HUES64 (cell line): ENCODE data around the gene FER.

Source experiments
- H3K27ac ChIP-seq: 2 replicates; pipeline ENCODE4 v1.7.0; 2013; ENCODE audit warnings: low read depth, low read length, inconsistent platforms
- H3K27me3 ChIP-seq: 2 replicates; pipeline ENCODE4 v1.6.1; 2013; ENCODE audit warnings: mild to moderate bottlenecking, low read length; ENCODE audit not compliant: insufficient read depth
- H3K36me3 ChIP-seq: 2 replicates; pipeline ENCODE4 v1.6.1; 2013; ENCODE audit warnings: mild to moderate bottlenecking, low read length; ENCODE audit not compliant: insufficient read depth
- H3K4me1 ChIP-seq: 2 replicates; pipeline ENCODE4 v1.6.1; 2013; ENCODE audit warnings: mild to moderate bottlenecking, low read length, moderate library complexity; ENCODE audit not compliant: insufficient read depth
- H3K4me3 ChIP-seq: 2 replicates; pipeline ENCODE4 v1.5.1; 2013; ENCODE audit warnings: mild to moderate bottlenecking, low read length, moderate library complexity
- H3K9ac ChIP-seq: 2 replicates; pipeline ENCODE4 v1.6.1; 2013; ENCODE audit warnings: mild to moderate bottlenecking, low read depth, low read length
- H3K9me3 ChIP-seq: 2 replicates; pipeline ENCODE4 v1.6.1; 2013; ENCODE audit warnings: low read depth, low read length; ENCODE audit not compliant: insufficient read depth
- WGBS: fragments of 150-250, 120-280 bp; methylation state at CpG from one replicate; pipeline ENCODE4 v1.1.7; 2013; ENCODE audit warnings: missing lambda C conversion rate; 5-methylcytosine and 5-hydroxymethylcytosine counted together

The FER gene

GRCh38 chr5:109080896-109081295 is 333.2 kb downstream of the FER start:
- no peak overlapping the region for H3K4me3 ChIP-seq
- H3K9me3 ChIP-seq, result no peaks in the 10 kb centered on the region
- no peak overlapping the region for H3K27ac ChIP-seq
- 92% methylated on average over 2 of the region's 3 CpGs for WGBS
- H3K4me1 ChIP-seq, result no peaks in the 10 kb centered on the region
- no peak overlapping the region for H3K9ac ChIP-seq
- H3K36me3 ChIP-seq, result no peaks in the 10 kb centered on the region
- no peaks in the 10 kb centered on the region for H3K27me3 ChIP-seq

GRCh38 chr5:109083937-109084336 is 336.2 kb downstream of the FER start:
- Histone ChIP-seq H3K9me3 (no peaks in the 10 kb centered on the region), H3K9ac (no peak overlapping the region), H3K27ac (no peak overlapping the region), H3K4me3 (no peak overlapping the region), H3K27me3 (no peaks in the 10 kb centered on the region), H3K4me1 (0 out of 2 replicates have a peak, but pooled peaks cover 5% of the 10 kb centered on the region), H3K36me3 (no peaks in the 10 kb centered on the region)
- WGBS, result no CpG with 5 or more reads among the region's 1 CpG

- Histone ChIP-seq H3K4me1 (0 out of 2 replicates have a peak, but pooled peaks cover 5% of the 10 kb centered on the region), H3K4me3 (no peak overlapping the region), H3K9ac (no peak overlapping the region), H3K36me3 (no peaks in the 10 kb centered on the region), H3K9me3 (no peaks in the 10 kb centered on the region), H3K27me3 (no peaks in the 10 kb centered on the region), H3K27ac (no peak overlapping the region)
These were observed 341.5 kb downstream of the FER start for GRCh38 chr5:109089191-109089590.

GRCh38 chr5:109099081-109099480 is 351.4 kb downstream of the FER start:
- Histone ChIP-seq H3K36me3 (no peaks in the 10 kb centered on the region), H3K9me3 (no peaks in the 10 kb centered on the region), H3K4me1 (no peaks in the 10 kb centered on the region), H3K27ac (no peak overlapping the region), H3K4me3 (no peak overlapping the region), H3K27me3 (no peaks in the 10 kb centered on the region), H3K9ac (no peak overlapping the region)
- no CpG with 5 or more reads among the region's 1 CpG for WGBS

GRCh38 chr5:109100971-109101370 is 353.3 kb downstream of the FER start:
- Histone ChIP-seq H3K9ac (no peak overlapping the region), H3K27me3 (no peaks in the 10 kb centered on the region), H3K36me3 (no peaks in the 10 kb centered on the region), H3K4me1 (peaks cover 6% of the 10 kb centered on the region; the same call in 1 of the 2 replicates), H3K4me3 (no peak overlapping the region), H3K27ac (no peak overlapping the region), H3K9me3 (no peaks in the 10 kb centered on the region)
- 100% methylated on average over 2 of the region's 2 CpGs for WGBS

GRCh38 chr5:109102096-109102690 is 354.5 kb downstream of the FER start:
- 95% methylated on average over 4 of the region's 4 CpGs for WGBS

GRCh38 chr5:109105631-109106267 is 358.1 kb downstream of the FER start:
- no peaks in the 10 kb centered on the region for H3K36me3 ChIP-seq
- H3K4me1 ChIP-seq, result peaks cover 8% of the 10 kb centered on the region; the same call in 1 of the 2 replicates
- H3K9me3 ChIP-seq, result no peaks in the 10 kb centered on the region
- no peak overlapping the region for H3K27ac ChIP-seq
- H3K9ac ChIP-seq, result no peak overlapping the region
- H3K27me3 ChIP-seq, result no peaks in the 10 kb centered on the region
- 96% methylated on average over 4 of the region's 5 CpGs for WGBS
- H3K4me3 ChIP-seq, result no peak overlapping the region

More at GRCh38 chr5:109102096-109102690, 354.5 kb downstream of the FER start:
- H3K4me1 ChIP-seq, result peaks cover 8% of the 10 kb centered on the region; the same call in 1 of the 2 replicates
- H3K36me3 ChIP-seq, result no peaks in the 10 kb centered on the region
- no peaks in the 10 kb centered on the region for H3K9me3 ChIP-seq
- no peak overlapping the region for H3K9ac ChIP-seq
- H3K27ac ChIP-seq, result no peak overlapping the region
- no peaks in the 10 kb centered on the region for H3K27me3 ChIP-seq
- H3K4me3 ChIP-seq, result no peak overlapping the region

- Histone ChIP-seq H3K9ac (no peak overlapping the region), H3K36me3 (no peaks in the 10 kb centered on the region), H3K4me1 (no peaks in the 10 kb centered on the region), H3K9me3 (no peaks in the 10 kb centered on the region), H3K4me3 (no peak overlapping the region), H3K27ac (no peak overlapping the region), H3K27me3 (no peaks in the 10 kb centered on the region)
- 86% methylated on average over 1 of the region's 2 CpGs for WGBS
These were observed 364.0 kb downstream of the FER start for GRCh38 chr5:109111680-109112079.

GRCh38 chr5:109113608-109114007 is 365.9 kb downstream of the FER start:
- H3K9ac ChIP-seq, result no peak overlapping the region
- H3K36me3 ChIP-seq, result no peaks in the 10 kb centered on the region
- H3K4me3 ChIP-seq, result no peak overlapping the region
- 95% methylated on average over 3 of the region's 3 CpGs for WGBS
- no peaks in the 10 kb centered on the region for H3K27me3 ChIP-seq
- no peaks in the 10 kb centered on the region for H3K4me1 ChIP-seq
- H3K9me3 ChIP-seq, result no peaks in the 10 kb centered on the region
- no peak overlapping the region for H3K27ac ChIP-seq

- H3K4me1 ChIP-seq, result no peaks in the 10 kb centered on the region
- no peak overlapping the region for H3K4me3 ChIP-seq
- WGBS, result 93% methylated on average over 3 of the region's 3 CpGs
- no peak overlapping the region for H3K27ac ChIP-seq
- no peaks in the 10 kb centered on the region for H3K36me3 ChIP-seq
- no peaks in the 10 kb centered on the region for H3K27me3 ChIP-seq
- H3K9ac ChIP-seq, result no peak overlapping the region
- peaks cover 5% of the 10 kb centered on the region; the same call in 1 of the 2 replicates for H3K9me3 ChIP-seq
These were observed 373.5 kb downstream of the FER start for GRCh38 chr5:109121225-109121624.

- Histone ChIP-seq H3K4me3 (no peak overlapping the region), H3K9me3 (peaks cover 4% of the 10 kb centered on the region; the same call in 1 of the 2 replicates), H3K9ac (no peak overlapping the region), H3K36me3 (no peaks in the 10 kb centered on the region), H3K4me1 (no peaks in the 10 kb centered on the region), H3K27me3 (no peaks in the 10 kb centered on the region), H3K27ac (no peak overlapping the region)
- WGBS, result 83% methylated on average over 6 of the region's 6 CpGs
These were observed 378.2 kb downstream of the FER start for GRCh38 chr5:109125755-109126429.
